GM19043 (cell line): ENCODE data around the gene CORT.
"Not testable (repeated sequence)": the region's sequence is repeated elsewhere in the genome, so short reads cannot be mapped to it uniquely, and the experiment has no call there.

Source experiments
- ATAC-seq: cut with Tn5 transposase; IDR thresholded peaks from one replicate; pipeline ENCODE4 v1.9.1; 2021; ENCODE audit warnings: low read depth; ENCODE audit not compliant: unreplicated experiment

The CORT gene

GRCh38 chr1:10474309-10474612, 24.4 kb downstream of the CORT start:
- not testable (repeated sequence) for ATAC-seq

GRCh38 chr1:10474613-10475507, 25.0 kb downstream of the CORT start, which contains the start of gene PEX14:
TSS of gene PEX14 (plus strand) at chr1:10474950. CDS start at chr1:10474967, 17 bp downstream.
- peak; percentile 52 for ATAC-seq

- ATAC-seq = no peak
These were observed 25.7 kb downstream of the CORT start for GRCh38 chr1:10475510-10475909.

- no peak for ATAC-seq
These were observed 29.5 kb downstream of the CORT start for GRCh38 chr1:10479296-10479695.

GRCh38 chr1:10480614-10481013, 30.8 kb downstream of the CORT start:
- no peak for ATAC-seq

GRCh38 chr1:10484521-10484920, 34.7 kb downstream of the CORT start:
- no peak for ATAC-seq

GRCh38 chr1:10489291-10490055, 39.6 kb downstream of the CORT start:
- no peak for ATAC-seq

GRCh38 chr1:10490286-10490970, 40.6 kb downstream of the CORT start:
- ATAC-seq = no peak

GRCh38 chr1:10494418-10494753, 44.6 kb downstream of the CORT start:
- ATAC-seq = no peak

GRCh38 chr1:10494754-10495474, 45.1 kb downstream of the CORT start:
- peak; percentile 64 for ATAC-seq

- no peak for ATAC-seq
These were observed 45.6 kb downstream of the CORT start for GRCh38 chr1:10495475-10495817.

GRCh38 chr1:10495952-10496351, 46.1 kb downstream of the CORT start:
- ATAC-seq = no peak

- ATAC-seq = no peak
These were observed 47.3 kb downstream of the CORT start for GRCh38 chr1:10497109-10497508.

- no peak for ATAC-seq
These were observed 48.4 kb downstream of the CORT start for GRCh38 chr1:10498231-10498630.
